MCF 10A (cell line): ENCODE results near the gene RCAN2. TPM values are rescaled to one million over a fixed set of nuclear protein-coding genes. Genes with fewer than 3 reads are reported as not detected.
A peak's percentile ranks its signal among the peaks of the same experiment; 100 is the strongest.

ENCODE experiments used
- BruUV-seq: library from RNA; stranded (reverse); fragments of 400-500 nt; replicated peaks from 2 replicates; lab custom pipeline; 2021; lab: Mats Ljungman, UMichigan
- CTCF ChIA-PET: fragments of 300-600 bp; sonication (Branson Sonifier 250); formaldehyde crosslinking; extraction: SDS; loops from one replicate; lab custom pipeline; 2021; ENCODE audit warnings: antibody characterized with exemption, inconsistent platforms; lab: Yijun Ruan, JAX
- POLR2A ChIA-PET: fragments of 300-600, 350-650 bp; sonication (Branson Sonifier 250); formaldehyde crosslinking; extraction: SDS; loops from one replicate; lab custom pipeline; 2020; ENCODE audit warnings: antibody characterized with exemption, inconsistent platforms; lab: Yijun Ruan, JAX
- DNase-seq: peaks from one replicate; pipeline ENCODE4 v3.0.0-alpha.2; 2018; ENCODE audit not compliant: unreplicated experiment
- H3K27ac Mint-ChIP-seq: one replicate; pipeline ENCODE4 v1.8.0; 2022; ENCODE audit warnings: mild to moderate bottlenecking, low read depth, mixed read lengths; ENCODE audit not compliant: unreplicated experiment
- H3K27me3 Mint-ChIP-seq: one replicate; pipeline ENCODE4 v1.8.0; 2022; ENCODE audit warnings: mixed read lengths; ENCODE audit not compliant: insufficient read depth, unreplicated experiment
- H3K36me3 Mint-ChIP-seq: one replicate; pipeline ENCODE4 v1.8.0; 2022; ENCODE audit warnings: mild to moderate bottlenecking, moderate library complexity, mixed read lengths; ENCODE audit not compliant: insufficient read depth, unreplicated experiment
- H3K4me1 Mint-ChIP-seq: one replicate; pipeline ENCODE4 v1.8.0; 2022; ENCODE audit warnings: mixed read lengths; ENCODE audit not compliant: insufficient read depth, unreplicated experiment
- H3K4me3 Mint-ChIP-seq: one replicate; pipeline ENCODE4 v1.8.0; 2022; ENCODE audit warnings: mild to moderate bottlenecking, moderate library complexity, mixed read lengths; ENCODE audit not compliant: unreplicated experiment
- H3K9me3 Mint-ChIP-seq: one replicate; pipeline ENCODE4 v1.8.0; 2022; ENCODE audit warnings: mixed read lengths; ENCODE audit not compliant: unreplicated experiment
- intact Hi-C: fragments of 100-400 bp; cut with micrococcal nuclease; formaldehyde crosslinking; loops from 2 replicates; pipeline ENCODE4 v1.14.1; 2022
- total RNA-seq: library from RNA; stranded (reverse); gene quantifications from 2 replicates; pipeline ENCODE4 v1.2.3, GENCODE V29; 2022
- TF ChIP-seq, protein P1 (sequence below): fragments of 200-600 bp; IDR thresholded peaks from one replicate; pipeline ENCODE4 v1.8.0; 2022; ENCODE audit warnings: antibody characterized with exemption, mild to moderate bottlenecking; ENCODE audit not compliant: unreplicated experiment

Gene RCAN2
- total RNA-seq, 1 experiment from 2014 or later = 0.09 TPM

DNA sequence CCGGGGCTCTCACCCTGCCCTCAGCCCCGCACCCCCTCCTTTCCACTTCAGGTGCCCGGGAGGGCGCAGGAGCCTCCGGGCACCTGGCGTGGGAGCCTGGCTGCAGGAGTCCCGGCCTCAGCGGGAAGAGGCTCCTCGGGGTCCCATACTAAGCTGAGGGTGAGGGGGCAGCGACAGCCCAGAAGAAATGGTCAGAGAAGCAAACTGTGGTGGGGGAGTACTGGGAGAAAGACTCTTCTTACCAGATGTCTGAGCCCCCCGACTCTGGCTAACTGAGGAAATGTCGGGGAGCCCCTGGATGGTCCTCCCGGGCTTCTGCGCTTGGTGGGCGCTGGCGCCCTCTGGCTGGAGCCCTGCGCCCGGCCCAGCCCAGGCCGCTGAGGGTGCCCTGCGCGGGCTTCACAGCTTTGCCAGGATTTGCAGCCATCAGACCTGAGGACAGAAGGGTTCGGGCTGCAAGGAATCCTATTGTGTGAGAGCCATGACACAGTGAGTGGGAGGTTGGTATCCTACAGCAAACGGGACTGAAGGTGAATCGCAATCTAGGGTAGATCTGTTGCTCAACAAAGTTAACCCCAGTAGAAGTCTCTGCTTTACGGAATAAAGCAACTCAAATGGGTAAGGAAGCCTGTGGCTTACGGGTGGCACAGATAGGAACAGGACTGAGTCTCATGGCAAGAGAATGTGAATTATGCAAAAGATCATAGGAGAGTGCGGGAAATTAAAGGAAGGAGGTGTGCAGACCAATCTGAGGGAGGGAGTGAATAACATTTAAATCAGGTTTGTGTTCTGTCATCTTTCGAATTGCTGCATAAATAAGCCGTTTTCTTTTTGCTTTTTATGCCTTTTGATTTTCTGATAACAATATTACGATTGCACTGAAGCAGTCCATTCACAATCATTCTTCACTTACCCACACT lies 639 bp upstream of the RCAN2 start:
- peaks cover 11% of the 10 kb centered on the region for H3K4me1 Mint-ChIP-seq
- peak overlapping the region; percentile 68 for H3K4me3 Mint-ChIP-seq
- no peaks in the 10 kb centered on the region for H3K36me3 Mint-ChIP-seq
- BruUV-seq = no TSS peak
- peak; percentile 37 for DNase-seq
- intact Hi-C loops = loop anchor here (1.0 to 5.0 kb wide), 2 partner anchors 73 to 135 kb away; no protein-coding TSS in a partner anchor
- TF ChIP-seq, protein P1, sequence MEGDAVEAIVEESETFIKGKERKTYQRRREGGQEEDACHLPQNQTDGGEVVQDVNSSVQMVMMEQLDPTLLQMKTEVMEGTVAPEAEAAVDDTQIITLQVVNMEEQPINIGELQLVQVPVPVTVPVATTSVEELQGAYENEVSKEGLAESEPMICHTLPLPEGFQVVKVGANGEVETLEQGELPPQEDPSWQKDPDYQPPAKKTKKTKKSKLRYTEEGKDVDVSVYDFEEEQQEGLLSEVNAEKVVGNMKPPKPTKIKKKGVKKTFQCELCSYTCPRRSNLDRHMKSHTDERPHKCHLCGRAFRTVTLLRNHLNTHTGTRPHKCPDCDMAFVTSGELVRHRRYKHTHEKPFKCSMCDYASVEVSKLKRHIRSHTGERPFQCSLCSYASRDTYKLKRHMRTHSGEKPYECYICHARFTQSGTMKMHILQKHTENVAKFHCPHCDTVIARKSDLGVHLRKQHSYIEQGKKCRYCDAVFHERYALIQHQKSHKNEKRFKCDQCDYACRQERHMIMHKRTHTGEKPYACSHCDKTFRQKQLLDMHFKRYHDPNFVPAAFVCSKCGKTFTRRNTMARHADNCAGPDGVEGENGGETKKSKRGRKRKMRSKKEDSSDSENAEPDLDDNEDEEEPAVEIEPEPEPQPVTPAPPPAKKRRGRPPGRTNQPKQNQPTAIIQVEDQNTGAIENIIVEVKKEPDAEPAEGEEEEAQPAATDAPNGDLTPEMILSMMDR = peak; percentile 10
- ChIA-PET POLR2A (no interaction called here), CTCF (interaction anchor here (1.4 kb wide), 1 partner anchor 71 kb away, joined by 5 read pairs; no protein-coding TSS in a partner anchor)
- no peaks in the 10 kb centered on the region for H3K9me3 Mint-ChIP-seq
- no peak overlapping the region for H3K27ac Mint-ChIP-seq
- H3K27me3 Mint-ChIP-seq = peaks cover 97% of the 10 kb centered on the region

DNA sequence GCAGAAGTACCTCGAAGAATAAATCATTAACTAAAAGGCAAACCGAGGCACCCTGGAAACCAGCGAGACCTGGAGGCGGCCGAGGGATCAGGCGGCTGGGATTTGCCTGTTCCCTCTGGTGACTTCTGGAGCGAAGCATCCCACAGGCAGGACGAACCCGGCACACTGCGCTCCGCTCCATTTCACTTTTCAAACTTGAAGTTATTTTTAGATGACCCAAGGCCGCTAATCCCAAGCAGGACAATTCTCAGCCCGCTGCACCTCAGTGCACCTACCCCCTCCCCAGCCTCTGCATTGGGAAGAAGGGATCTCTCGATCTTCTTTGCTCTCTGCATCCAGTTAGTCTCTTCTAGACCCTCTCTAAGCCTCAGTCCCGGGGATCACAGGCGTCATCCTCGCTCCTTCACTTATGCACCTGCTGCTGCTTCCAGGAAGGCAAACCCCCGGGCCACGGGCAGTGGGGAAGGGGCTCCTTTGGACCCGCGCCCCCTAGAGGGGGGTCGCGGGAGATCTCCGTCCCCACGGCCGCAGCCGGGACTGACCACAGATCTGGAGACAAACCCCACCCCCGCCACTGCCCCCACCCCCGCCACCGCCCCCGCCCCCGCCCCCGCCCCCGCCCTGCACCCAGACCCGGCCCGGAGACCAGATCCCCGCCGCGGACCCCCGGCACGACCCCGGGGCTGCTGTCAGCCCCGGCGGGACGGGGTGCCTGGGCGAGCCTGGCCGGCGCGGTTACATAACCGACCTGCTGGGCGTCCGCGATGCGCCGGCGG lies 636 bp downstream of the RCAN2 start:
- CTCF ChIA-PET = interaction anchor here (1.4 kb wide), 1 partner anchor 70 kb away, joined by 5 read pairs; no protein-coding TSS in a partner anchor
- TF ChIP-seq, protein P1 = no peak
- BruUV-seq = no TSS peak
- POLR2A ChIA-PET = interaction anchor here (0.6 kb wide), 2 partner anchors 17 to 303 kb away, joined by 3 to 5 read pairs; partner anchors contain the start of gene MEP1A
- H3K4me1 Mint-ChIP-seq = peaks cover 11% of the 10 kb centered on the region
- DNase-seq = peak; percentile 16
- H3K9me3 Mint-ChIP-seq = no peaks in the 10 kb centered on the region
- H3K4me3 Mint-ChIP-seq = peak overlapping the region; percentile 68
- no peak overlapping the region for H3K27ac Mint-ChIP-seq
- H3K27me3 Mint-ChIP-seq = peaks cover 96% of the 10 kb centered on the region
- intact Hi-C loops = loop anchor here (5.0 kb wide), 1 partner anchor 137 kb away; no protein-coding TSS in a partner anchor
- H3K36me3 Mint-ChIP-seq = no peaks in the 10 kb centered on the region

DNA sequence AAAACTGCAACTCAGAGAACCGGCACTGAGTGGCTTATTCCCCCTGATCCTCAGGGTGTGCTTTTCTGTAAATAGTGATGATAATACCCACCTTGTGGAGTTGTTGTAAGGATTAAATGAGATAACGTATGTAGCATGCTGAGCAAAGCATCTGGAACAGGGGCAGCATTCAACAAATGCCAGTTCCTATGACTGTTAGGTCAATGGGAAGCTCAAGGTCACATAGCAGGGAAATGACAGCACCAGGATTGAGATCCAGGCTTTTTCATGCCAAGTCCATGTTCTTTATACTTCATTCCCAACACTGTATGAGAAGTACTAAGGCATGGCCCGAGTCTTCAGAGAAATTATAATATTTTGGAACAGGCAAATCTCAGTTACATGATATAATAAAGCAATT lies 5.1 kb downstream of the RCAN2 start:
- Mint-ChIP-seq H3K4me1 (peaks cover 5% of the 10 kb centered on the region), H3K27me3 (peaks cover 99% of the 10 kb centered on the region), H3K9me3 (no peaks in the 10 kb centered on the region), H3K4me3 (no peak overlapping the region), H3K27ac (no peak overlapping the region), H3K36me3 (no peaks in the 10 kb centered on the region)
- TF ChIP-seq, protein P1 = no peak
- ChIA-PET POLR2A (no interaction called here), CTCF (interaction anchor here (1.4 kb wide), 1 partner anchor 19 kb away, joined by 5 read pairs; no protein-coding TSS in a partner anchor)
- intact Hi-C loops = no loop called here
- BruUV-seq = no TSS peak
- DNase-seq = no peak
